DND-41 (cell line): Measurements from ENCODE around the gene ZNF280A.
"Not testable (repeated sequence)": the region's sequence is repeated elsewhere in the genome, so short reads cannot be mapped to it uniquely, and the experiment has no call there.

Source experiments
- ATAC-seq: fragments of 200-7000 bp; cut with Tn5 transposase; 3 replicates; pipeline ENCODE4 v1.9.1; 2021; ENCODE audit warnings: low read depth; ENCODE audit not compliant: insufficient read depth
- DNase-seq: peaks from one replicate; pipeline ENCODE4 v3.0.0-alpha.2; 2020
- H2AFZ ChIP-seq: 2 replicates; pipeline ENCODE4 v1.6.0; 2012; ENCODE audit warnings: low read depth, low read length
- H3K27ac ChIP-seq: 2 replicates; pipeline ENCODE4 v1.5.1; 2012; ENCODE audit warnings: low read length, inconsistent platforms
- H3K27me3 ChIP-seq: fragments of 200-600 bp; sonication (generic); 2 replicates; pipeline ENCODE4 v1.6.0; 2012; ENCODE audit warnings: low read length, mild to moderate bottlenecking, inconsistent platforms; ENCODE audit not compliant: insufficient read depth, poor library complexity
- H3K36me3 ChIP-seq: 2 replicates; pipeline ENCODE4 v1.5.1; 2012; ENCODE audit warnings: low read length, inconsistent platforms; ENCODE audit not compliant: insufficient read depth
- H3K4me1 ChIP-seq: 2 replicates; pipeline ENCODE4 v1.5.1; 2012; ENCODE audit warnings: mild to moderate bottlenecking, low read length; ENCODE audit not compliant: insufficient read depth
- H3K4me2 ChIP-seq: 2 replicates; pipeline ENCODE4 v1.6.0; 2012; ENCODE audit warnings: mild to moderate bottlenecking, moderate library complexity, low read length, inconsistent platforms; ENCODE audit not compliant: insufficient read depth
- H3K4me3 ChIP-seq, 2 experiments: fragments of 200-600 bp in 1 of 2; shearing (Covaris generic) in 1 of 2; 2 replicates each; pipeline ENCODE4 v1.5.1; 2012 to 2016; ENCODE audit warnings: inconsistent platforms in 2 of 2, low read length in 2 of 2, mild to moderate bottlenecking in 2 of 2, low read depth in 1 of 2, moderate library complexity in 1 of 2
- H3K79me2 ChIP-seq: 2 replicates; pipeline ENCODE4 v1.6.0; 2012; ENCODE audit warnings: low read length, inconsistent platforms; ENCODE audit not compliant: insufficient read depth
- H3K9ac ChIP-seq: 2 replicates; pipeline ENCODE4 v1.6.0; 2012; ENCODE audit warnings: low read depth, mild to moderate bottlenecking, inconsistent platforms, low read length, moderate library complexity
- H3K9me3 ChIP-seq: 2 replicates; pipeline ENCODE4 v1.5.1; 2012; ENCODE audit warnings: low read length, moderate library complexity, mild to moderate bottlenecking, inconsistent platforms; ENCODE audit not compliant: insufficient read depth, severe bottlenecking
- H4K20me1 ChIP-seq: 2 replicates; pipeline ENCODE4 v1.6.0; 2012; ENCODE audit warnings: low read length; ENCODE audit not compliant: insufficient read depth
- CTCF ChIP-seq: IDR thresholded peaks from 2 replicates; pipeline ENCODE4 v1.5.1; 2012; ENCODE audit warnings: borderline replicate concordance, low read length, moderate library complexity, mild to moderate bottlenecking; ENCODE audit not compliant: poor library complexity, severe bottlenecking; ENCODE audit errors: extremely low read depth
- EZH2 ChIP-seq: IDR thresholded peaks from 3 replicates; pipeline ENCODE4 v1.6.1; 2012; ENCODE audit warnings: borderline replicate concordance, low read depth, mild to moderate bottlenecking, moderate library complexity, low read length, inconsistent platforms; ENCODE audit not compliant: severe bottlenecking

Gene ZNF280A

GRCh38 chr22:22507743-22508273, 12.3 kb downstream of the ZNF280A start:
- H3K9ac ChIP-seq = peak overlapping the region; percentile 84
- H3K4me2 ChIP-seq = peak overlapping the region; percentile 94
- DNase-seq (no peak), ATAC-seq (peak; percentile 27)
- H3K36me3 ChIP-seq = peaks cover 36% of the 10 kb centered on the region
- no peaks in the 10 kb centered on the region for H4K20me1 ChIP-seq
- peaks cover 10% of the 10 kb centered on the region for H3K9me3 ChIP-seq
- peak overlapping the region; percentile 82 to 93 for H3K4me3 ChIP-seq
- peaks cover 26% of the 10 kb centered on the region for H3K4me1 ChIP-seq
- H3K27me3 ChIP-seq = peaks cover 2% of the 10 kb centered on the region
- no peak for TF ChIP-seq CTCF
- no peak for TF ChIP-seq EZH2
- peaks cover 29% of the 10 kb centered on the region for H3K79me2 ChIP-seq
- peak overlapping the region; percentile 75 for H3K27ac ChIP-seq
- H2AFZ ChIP-seq = peak overlapping the region; percentile 100

GRCh38 chr22:22506736-22507135, 13.3 kb downstream of the ZNF280A start:
- H3K4me1 ChIP-seq = peaks cover 26% of the 10 kb centered on the region
- H3K9ac ChIP-seq = no peak overlapping the region
- no peak for ATAC-seq
- no peak overlapping the region for H3K27ac ChIP-seq
- no peak overlapping the region for H3K4me3 ChIP-seq
- H3K27me3 ChIP-seq = no peaks in the 10 kb centered on the region
- H2AFZ ChIP-seq = no peak overlapping the region
- peak overlapping the region; percentile 94 for H3K4me2 ChIP-seq
- peaks cover 45% of the 10 kb centered on the region for H3K36me3 ChIP-seq
- peaks cover 10% of the 10 kb centered on the region for H3K9me3 ChIP-seq
- TF ChIP-seq CTCF (no peak), EZH2 (no peak)
- no peaks in the 10 kb centered on the region for H4K20me1 ChIP-seq
- peaks cover 29% of the 10 kb centered on the region for H3K79me2 ChIP-seq
- DNase-seq = no peak

- Histone ChIP-seq H3K4me1 (no peaks in the 10 kb centered on the region), H4K20me1 (0 out of 2 replicates have a peak, but pooled peaks cover 3% of the 10 kb centered on the region), H3K9me3 (no peaks in the 10 kb centered on the region), H3K9ac (no peak overlapping the region), H2AFZ (no peak overlapping the region), H3K4me2 (no peak overlapping the region), H3K4me3 (no peak overlapping the region), H3K27me3 (no peaks in the 10 kb centered on the region), H3K36me3 (peaks cover 36% of the 10 kb centered on the region), H3K79me2 (peaks cover 32% of the 10 kb centered on the region), H3K27ac (no peak overlapping the region)
- TF ChIP-seq CTCF = no peak
- no peak for ATAC-seq
- DNase-seq = no peak
These were observed 21.8 kb downstream of the ZNF280A start for GRCh38 chr22:22498267-22498666.

- not testable (repeated sequence) for H3K4me3 ChIP-seq, H3K27me3 ChIP-seq, H3K4me2 ChIP-seq, H4K20me1 ChIP-seq, H2AFZ ChIP-seq, H3K4me1 ChIP-seq, H3K79me2 ChIP-seq, ATAC-seq, DNase-seq, H3K9me3 ChIP-seq, H3K27ac ChIP-seq, H3K9ac ChIP-seq
- H3K36me3 ChIP-seq = peaks cover 75% of the 10 kb centered on the region
These were observed 28.5 kb downstream of the ZNF280A start for GRCh38 chr22:22491589-22491988.
